Gastroesophageal sphincter (tissue), 3 donors: ENCODE data around the gene RPS24.

ENCODE experiments used
- CTCF ChIP-seq, 4 experiments: fragments of 200-600 bp in 2 of 4; fragments of 450-650 bp in 2 of 4; sonication (generic) in 1 of 4; IDR thresholded peaks; one replicate each; pipeline ENCODE4 v1.5.1; 2017 to 2019; ENCODE audit warnings: antibody characterized with exemption in 4 of 4, mild to moderate bottlenecking in 2 of 4, moderate library complexity in 2 of 4
- EP300 ChIP-seq: sonication (generic); formaldehyde crosslinking; IDR thresholded peaks from one replicate; pipeline ENCODE4 v1.6.1; 2017; ENCODE audit warnings: antibody characterized with exemption, mild to moderate bottlenecking
- POLR2AphosphoS5 ChIP-seq: sonication (generic); formaldehyde crosslinking; IDR thresholded peaks from one replicate; pipeline ENCODE4 v1.6.1; 2017; ENCODE audit warnings: antibody characterized with exemption

GRCh38 chr10:78000206-78000605, 33.5 kb upstream of the RPS24 start:
- TF ChIP-seq CTCF (IDR thresholded peaks at IDR 0.05) (no peak), EP300 (no peak), POLR2AphosphoS5 (no peak)
